GM19452 (cell line): ENCODE results near the gene HEXIM1.

Source experiments
- ATAC-seq: cut with Tn5 transposase; IDR thresholded peaks from one replicate; pipeline ENCODE4 v1.9.1; 2021; ENCODE audit not compliant: unreplicated experiment

Gene HEXIM1

DNA sequence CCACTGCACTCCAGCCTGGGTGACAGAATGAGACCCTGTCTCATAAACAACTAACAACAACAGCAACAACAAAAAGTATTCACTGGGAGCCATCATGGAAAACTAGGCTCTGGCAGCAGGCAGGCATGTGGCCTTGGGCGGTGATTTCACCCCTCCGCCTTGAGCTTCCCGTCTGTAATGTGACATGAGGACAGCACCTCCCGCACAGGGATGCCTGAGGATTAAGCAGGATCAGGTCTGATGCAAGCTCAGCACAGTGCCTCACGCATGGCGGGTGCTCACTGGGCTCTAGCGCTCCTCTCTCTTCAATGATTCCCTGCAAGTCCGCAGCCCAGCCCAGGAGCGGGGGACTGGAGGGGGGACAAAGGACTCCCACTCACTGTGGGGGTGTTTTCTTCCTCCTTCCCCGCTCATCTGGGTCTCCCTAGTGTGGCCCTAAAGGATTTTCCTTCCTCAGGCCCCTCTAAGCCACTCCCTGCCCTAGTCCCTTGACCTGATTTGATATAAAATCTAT lies 18.8 kb upstream of the HEXIM1 start:
- no peak for ATAC-seq

DNA sequence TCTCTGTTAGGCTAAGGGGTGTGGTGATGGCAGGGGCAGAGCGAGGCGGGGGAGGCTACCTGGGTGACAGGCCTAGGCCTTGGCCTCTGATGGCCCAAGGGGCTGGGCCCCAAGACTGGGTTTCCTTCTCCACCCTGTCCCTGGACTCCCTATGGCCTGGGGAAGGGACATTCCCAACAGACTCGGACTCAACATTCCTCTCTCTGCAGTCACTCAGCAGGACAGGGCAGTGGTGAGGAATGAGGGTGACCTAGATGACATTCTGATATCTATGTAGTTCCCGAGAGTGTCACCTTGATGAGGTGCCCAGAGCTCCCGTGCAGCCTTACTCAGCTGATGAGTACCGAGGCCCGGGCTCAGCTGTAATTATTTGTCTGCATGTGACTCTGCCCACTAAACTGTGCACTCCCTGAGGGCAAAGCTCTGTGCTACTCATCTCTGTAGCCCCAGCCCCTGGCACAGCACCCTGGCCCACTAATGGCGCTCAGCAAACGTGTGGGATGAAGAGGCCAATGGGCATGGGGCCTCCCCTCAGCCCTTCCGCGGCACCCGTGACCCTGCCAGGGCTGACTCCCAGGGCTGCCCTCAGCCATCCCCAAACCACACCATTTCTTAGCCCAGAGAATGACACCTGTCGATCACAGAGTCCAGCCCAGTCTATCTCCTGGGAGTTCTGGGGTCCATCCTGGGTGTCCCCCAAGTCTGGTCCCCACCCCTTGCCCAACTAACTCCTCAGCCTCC lies 18.2 kb upstream of the HEXIM1 start:
- ATAC-seq: no peak

DNA sequence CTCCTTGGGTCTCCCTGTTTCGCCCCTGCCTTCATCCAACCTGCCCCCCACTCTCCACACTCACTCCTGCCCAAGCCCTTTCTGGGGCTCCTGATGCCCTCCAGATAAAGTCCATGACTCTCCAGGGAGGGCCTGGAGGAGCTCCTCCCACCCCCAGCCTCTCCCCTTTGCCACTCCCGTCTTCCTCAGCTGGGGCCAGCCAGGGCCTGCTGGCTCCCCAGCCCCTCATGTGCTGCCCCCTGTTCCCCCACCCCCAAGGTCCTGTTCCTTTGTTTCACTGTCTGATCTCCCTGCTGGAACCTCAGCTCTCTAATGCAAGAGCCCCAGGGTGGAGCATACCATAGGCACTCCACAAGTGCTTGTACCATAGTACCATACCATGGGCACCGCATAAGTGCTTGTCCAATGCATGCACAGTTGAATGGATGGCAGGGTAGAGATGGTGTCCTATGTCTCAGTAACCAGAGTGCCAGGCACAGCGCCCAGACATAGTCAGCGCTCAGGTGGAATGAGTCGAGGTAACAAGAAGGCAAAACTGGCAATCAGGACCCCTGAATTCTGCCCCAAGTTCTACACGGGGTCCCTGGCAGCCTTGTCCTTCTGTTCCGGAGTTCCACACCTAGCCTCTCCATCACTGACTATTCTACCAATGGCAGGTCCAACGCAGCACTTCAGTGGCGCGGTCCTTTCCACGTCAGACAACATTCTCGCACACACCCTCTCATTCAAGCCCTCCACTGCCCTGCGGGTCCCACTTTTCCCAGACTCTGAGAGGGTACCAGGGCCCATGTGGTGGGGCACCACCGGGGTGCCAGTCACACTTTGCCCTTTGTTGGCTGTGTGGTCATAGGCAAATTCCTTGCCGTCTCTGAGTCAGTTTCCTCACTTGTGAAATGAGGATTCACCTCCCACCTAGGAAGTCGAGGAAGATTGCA lies 17.3 kb upstream of the HEXIM1 start:
- ATAC-seq: no peak

DNA sequence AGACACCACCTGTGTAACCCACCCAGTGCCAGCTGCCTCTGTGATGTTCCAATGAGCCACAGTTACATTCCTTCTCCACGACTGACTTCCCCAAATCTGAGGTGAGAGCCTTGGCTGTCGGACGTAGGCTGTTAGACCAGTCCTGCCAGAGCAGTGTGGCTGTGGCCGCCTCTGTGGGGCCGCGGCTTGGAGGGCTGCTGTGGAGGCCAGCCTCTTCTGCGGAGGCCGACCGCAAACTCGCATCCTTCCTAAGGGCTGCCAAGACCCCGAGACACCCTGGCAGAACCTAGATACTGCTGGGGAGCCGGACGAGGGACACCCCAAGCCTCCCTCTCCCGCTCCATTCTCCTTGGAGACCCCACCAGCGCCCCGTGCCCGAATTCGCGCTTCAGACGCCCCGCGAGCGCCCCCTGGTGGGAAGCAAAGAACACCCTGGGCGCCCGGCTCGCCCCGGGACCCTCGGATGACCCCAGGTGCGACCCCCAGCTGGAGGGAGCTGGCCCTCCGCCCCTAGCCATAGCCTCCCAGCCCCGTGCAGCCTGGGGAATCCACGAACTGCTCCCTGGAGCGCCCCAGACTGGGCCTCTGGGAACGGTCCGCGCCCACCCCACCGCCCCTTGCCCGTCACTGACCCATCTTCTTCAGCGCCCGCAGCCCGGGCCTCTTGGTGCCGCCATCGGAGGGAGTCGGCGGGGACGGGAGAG lies 16.5 kb upstream of the HEXIM1 start:
- ATAC-seq: no peak

DNA sequence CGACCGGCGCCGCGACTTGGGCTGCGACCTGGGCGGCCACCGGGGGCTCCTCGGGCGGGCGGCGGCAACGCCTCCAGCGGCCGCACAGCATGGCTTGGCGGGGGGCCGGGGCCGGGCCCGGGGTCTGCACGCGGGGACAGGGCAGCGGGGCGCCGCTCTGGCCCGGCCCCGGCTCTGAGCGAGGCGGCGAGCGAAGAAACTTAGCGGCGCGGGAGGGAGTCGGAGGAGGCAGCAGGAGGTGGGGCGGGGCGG lies 16.0 kb upstream of the HEXIM1 start, which contains the start of gene PLCD3:
Gene PLCD3, minus strand, starts transcription at position 196 of the 252 bp plus-strand sequence. Its CDS starts 105 bp downstream, at position 91.
- no peak for ATAC-seq

DNA sequence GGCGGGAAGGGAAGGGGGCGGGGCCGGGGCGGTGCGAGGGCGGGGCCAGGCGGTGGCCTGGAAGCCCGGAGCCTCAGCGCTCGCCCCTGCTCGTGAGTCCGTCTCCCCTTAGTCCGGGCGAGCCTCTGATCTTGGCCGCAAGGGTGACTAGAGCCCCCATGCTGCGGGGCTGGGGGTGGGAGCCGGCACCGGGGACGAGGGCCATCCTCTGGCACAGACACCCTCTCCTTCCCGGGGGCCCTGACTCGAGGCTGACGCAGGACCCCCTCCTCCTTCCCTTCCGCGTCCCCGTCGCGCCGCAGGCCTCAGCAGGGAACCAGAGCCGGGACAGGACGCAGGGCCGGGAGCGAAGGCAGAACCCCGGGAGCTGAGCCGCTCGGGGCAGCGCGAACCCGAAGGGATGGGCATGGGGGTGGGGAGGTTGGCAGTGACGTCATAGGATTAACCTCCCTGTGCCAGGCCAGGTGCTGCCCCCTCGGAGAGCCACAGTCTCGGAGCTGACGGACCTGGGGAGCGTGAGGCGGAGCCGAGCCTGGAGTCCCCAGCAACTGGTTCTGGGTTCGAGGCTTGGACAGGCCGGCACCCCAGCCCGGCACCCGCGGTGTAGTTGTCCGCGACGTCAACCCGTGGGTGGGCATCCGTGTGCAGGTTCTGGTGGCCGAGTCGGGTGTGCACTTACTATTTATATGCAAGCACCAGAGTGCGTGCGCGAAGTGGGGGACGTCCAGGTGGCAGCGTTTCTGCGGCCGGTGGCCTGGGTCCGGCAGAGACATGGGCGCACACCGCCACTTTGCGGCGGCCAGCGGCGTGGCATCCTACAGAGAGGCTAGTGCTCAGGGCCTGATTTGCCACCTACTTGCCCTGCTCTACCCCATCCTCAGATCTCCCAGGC lies 15.5 kb upstream of the HEXIM1 start:
- no peak for ATAC-seq

DNA sequence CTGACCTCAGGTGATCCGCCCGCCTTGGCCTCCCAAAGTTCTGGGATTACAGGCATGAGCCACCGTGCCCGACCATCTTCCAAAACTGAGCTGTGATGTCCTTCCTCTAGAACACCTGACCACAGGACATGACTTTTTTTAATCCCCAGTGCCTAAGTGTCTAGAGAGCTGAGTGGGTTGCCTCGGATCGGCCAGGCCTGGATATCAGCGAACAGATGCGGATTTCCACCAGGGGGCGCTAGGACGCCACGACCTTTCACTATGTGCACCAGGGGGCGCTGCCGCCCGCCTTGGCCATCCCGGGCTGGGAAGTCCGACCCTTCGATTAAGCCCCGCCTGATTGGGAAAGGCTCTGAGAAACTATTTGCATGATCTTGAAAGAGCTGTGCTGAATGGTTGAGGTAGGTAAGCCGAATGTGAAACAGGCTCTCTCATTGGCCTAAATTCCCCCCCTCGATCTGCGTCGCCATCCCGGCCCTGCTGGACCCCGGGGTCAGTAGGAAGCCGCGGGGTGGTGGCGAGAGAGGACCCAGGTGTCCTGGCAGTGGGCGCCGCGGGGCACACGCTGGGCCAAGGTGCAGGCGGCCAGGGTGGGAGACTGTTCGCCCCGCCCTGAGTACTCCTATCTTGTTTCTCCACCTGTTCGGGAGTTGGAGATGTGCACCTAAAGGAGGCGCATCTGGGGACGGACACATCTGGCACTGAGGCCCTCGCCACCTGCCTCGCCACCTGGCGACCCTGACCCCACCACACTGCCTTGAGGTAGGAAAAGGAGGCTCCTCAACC lies 12.9 kb upstream of the HEXIM1 start, which contains the start of gene ACBD4:
Gene ACBD4, plus strand, starts transcription at position 496 of the 786 bp plus-strand sequence. CDS start 458 bp downstream, outside the sequence.
- peak; percentile 66 for ATAC-seq

DNA sequence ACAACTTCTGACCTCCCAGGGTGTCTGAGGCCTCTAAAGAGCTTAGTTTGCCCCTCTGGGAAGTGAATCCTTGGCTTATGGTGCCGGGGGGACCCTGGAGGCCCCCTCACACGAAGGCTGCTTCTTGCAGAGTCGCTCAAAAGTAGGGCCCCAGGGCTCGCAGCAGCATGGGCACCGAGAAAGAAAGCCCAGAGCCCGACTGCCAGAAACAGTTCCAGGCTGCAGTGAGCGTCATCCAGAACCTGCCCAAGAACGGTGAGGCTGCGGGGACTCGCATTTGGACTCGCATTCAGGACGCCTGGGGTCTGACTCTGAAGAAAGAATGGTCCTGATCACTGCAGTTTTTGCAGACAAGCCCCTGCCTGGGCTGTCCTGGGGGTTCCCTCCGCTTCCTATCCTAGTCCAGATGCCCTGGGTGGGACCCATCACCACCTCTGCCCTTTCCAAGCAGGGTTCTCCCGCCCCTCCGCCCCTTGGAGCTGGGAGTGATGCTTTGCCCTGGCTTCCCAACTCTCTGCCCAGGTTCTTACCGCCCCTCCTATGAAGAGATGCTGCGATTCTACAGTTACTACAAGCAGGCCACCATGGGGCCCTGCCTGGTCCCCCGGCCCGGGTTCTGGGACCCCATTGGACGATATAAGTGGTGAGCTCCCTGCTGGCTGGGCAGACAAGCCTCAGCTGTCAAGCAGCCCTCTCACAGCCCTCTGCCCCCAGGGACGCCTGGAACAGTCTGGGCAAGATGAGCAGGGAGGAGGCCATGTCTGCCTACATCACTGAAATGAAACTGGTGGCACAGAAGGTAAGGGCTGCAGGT lies 12.1 kb upstream of the HEXIM1 start:
- ATAC-seq: no peak

DNA sequence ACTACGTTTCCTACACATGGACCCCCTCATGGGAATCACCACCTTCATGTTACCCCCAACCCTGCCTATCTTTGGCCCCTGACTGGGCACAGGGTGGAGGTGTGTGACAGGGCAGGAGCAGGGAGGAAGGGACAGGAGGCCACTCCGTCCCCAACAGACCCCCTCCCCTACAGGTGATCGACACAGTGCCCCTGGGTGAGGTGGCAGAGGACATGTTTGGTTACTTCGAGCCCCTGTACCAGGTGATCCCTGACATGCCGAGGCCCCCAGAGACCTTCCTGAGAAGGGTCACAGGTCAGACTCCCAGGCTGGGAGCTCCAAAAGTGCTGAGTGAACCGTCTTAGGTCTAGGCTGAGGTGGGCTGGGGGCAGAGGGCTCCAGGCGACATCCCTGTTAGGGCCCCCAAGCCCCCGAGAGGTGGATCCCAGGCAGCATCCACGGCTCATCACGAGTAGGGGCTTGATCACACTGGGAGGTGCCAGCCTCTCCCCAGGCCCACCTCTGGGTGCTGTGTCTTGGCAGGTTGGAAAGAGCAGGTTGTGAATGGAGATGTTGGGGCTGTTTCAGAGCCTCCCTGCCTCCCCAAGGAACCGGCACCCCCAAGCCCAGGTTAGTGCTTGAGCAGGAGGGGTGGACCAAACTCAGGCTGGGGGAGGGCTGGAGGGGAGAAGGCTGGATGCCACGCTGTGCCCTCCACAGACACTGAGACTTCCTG lies 11.3 kb upstream of the HEXIM1 start:
- no peak for ATAC-seq

DNA sequence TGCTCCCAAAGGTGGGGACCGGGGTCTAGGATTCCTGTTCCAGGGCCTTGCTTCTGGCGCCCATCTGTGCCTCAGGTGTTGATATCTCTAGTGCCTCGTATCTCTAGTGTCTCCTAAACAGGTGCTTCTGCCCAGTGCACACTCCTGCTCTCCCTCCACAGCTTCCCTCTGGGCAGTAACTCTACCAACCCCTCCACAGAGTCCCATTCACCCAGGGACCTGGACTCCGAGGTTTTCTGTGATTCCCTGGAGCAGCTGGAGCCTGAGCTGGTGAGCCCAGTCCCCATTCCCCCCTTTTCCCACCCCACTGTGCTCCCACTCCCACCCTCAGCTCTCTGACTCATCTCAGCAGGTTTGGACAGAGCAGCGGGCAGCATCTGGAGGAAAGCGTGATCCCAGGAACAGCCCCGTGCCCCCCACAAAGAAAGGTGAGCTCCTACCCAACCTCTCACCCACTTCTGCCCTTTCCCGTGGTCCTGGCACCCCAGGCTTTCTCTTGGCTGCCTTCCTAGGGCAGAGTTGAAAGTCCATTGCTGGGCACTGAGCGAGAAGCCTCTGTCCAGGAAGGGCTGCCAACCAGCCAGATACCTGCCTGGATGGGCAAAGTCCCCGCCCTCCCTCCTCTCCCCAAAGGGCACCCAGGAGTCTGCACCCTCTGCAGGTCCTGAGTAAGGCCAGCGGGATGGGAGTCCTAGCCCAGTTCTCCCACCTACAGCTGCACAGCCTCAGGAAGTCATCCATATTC lies 10.5 kb upstream of the HEXIM1 start:
- no peak for ATAC-seq

DNA sequence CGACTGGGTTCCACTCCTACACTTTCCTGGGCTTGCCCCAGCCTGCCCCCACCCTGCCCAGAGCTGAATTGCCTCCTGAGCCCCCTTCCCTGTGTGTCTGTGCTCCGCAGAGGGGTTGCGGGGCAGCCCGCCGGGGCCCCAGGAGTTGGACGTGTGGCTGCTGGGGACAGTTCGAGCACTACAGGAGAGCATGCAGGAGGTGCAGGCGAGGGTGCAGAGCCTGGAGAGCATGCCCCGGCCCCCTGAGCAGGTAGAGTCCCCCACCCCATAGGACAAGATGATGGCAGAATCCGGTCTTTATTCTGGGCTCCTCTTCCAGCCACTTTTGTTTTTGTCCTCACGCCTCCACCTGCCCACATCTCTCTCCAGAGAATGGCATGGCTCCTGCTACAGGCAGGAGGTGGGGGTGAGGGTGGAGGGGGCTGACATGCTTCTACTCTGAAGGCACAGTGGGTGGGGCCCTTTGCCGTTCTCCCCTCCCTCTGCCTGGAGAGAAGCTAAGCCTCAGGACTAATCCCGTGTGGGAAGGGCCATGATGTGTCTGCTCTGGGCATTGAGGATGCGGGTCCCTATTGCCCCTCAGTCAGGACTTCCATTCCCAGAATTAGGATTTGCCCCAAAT lies 9.3 kb upstream of the HEXIM1 start:
- ATAC-seq: no peak

DNA sequence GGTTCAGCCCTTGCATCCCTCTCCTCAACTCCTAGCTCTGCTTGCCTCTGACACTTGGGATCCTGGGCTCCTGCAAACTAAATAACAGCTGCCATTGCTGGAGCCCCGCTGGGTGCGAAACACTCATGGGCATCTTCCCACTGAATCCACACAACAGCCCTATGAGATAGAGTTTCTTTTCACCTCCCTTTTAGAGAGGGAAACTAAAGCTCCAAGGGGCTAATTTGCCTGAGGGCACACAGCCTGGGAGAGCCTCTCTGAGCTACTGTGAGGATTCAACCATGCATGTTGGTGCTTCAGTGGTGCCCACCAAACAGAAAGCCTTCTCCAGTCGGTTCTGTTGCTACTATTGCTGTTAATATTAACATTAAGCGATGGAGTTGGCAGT lies 8.7 kb upstream of the HEXIM1 start:
- ATAC-seq: no peak

DNA sequence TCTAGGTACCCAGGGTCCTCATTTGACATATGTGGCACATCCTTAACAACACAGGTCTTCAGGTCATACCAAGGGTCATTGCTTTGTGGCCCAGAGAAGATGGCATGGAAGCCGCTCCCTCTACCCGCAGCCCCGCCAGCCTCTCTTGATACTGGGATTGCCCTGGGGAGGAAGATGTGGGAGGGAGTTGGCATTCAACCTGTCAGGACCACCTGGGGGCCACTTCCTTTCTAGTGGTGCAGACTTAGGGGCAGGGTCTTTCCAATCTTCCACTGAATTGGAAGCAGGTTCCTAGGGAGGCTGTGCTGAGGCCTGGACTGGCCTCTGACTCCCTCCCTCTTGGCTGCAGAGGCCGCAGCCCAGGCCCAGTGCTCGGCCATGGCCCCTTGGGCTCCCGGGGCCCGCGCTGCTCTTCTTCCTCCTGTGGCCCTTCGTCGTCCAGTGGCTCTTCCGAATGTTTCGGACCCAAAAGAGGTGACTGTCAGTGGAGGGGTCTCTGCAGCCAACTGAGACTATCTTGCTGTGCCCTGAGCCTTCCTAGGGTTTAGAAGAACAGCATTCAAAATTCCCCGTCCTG lies 5.1 kb upstream of the HEXIM1 start:
- no peak for ATAC-seq

DNA sequence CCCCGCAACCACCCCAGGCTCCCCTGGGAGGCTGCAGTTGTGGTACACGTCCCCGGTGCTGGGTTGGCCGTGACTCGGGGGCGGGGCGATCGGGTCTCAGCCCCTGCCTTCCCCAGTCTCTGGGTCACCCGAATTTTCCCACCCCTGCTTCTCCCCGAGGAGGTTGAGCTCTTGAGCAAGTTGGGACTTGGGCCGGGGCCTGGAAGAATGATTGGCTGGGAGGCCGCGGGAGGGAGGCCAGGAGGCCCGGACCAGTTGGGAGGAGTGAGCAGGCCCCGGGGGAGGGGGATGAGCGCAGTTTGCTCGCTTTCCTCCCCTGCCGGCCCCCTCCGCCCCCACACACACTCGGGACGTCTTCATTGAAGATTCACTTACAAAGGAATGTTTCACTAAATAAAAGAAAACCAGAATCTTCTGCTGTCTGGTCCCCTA lies 4.5 kb upstream of the HEXIM1 start:
- ATAC-seq: no peak

DNA sequence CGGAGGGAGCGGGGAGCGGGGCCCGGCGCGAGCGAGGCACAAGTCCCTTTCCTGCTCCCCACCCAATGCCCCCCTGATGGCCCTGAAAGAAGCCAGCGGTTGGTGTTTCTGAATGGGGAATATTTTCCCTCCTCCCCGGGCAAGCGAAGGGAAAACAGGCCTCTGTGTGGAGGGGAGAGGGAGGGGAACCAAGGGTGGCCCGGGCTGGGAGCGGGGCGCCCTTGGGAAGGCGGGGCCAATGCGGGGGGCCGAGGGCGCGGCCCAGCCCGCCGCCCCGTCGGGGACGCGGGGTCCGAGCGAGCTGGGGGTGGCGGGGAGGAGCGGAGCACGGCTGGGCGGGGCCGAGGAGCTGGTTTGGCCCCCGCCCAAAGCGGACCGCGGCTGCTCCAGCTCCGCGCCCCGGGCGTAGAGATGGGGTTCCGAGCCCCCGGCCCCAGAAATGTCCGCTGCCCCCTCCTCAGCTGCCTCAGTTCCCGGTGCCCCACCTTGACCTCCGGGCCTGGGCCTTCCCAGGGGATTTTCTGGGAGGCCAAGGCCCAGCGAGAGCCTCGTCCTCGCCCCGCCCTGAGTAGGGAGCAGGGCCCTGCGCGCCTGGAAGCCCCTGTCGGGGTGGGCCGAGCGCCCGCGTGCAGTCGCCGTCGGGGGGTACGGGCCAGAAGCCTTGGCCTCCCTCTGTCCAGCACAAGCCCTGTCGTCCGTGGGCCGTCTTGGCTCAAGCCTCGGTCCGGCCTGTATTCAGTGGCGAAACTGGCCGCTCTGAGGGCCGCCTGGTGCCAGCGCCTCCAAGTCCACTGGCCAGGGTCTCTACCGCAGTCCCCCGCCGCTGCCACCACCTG lies 3.9 kb upstream of the HEXIM1 start:
- ATAC-seq: no peak

DNA sequence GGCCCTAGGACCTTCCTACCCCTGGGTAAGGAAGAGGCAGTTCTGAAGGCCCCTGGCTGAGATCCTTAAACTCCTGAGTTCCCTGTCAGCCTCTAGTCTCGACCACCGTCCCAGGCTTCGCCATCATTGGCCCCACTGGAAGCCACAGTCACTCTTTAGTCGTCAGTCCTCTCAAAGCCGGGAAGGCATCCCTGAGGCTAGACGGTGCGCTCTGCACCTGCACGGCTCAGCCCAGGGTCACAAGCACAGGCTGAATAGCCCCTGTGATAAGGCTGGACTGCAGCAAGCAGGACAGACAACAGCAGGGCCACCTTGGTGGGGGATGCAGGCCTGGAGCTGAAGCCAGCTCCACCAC lies 3.3 kb upstream of the HEXIM1 start:
- ATAC-seq: no peak
